H9 (cell line): ENCODE results near the gene SUFU. TPM values are rescaled to one million over a fixed set of nuclear protein-coding genes. Genes with fewer than 3 reads are reported as not detected.
A peak's percentile ranks its signal among the peaks of the same experiment; 100 is the strongest.

Experiments
- DNase-seq: peaks from one replicate; pipeline ENCODE4 v3.0.0-alpha.2; 2017
- H2AFZ ChIP-seq: one replicate; pipeline ENCODE4 v1.6.1; 2013; ENCODE audit warnings: mild to moderate bottlenecking, low read length, control low read depth, moderate library complexity
- H2AK5ac ChIP-seq: 2 replicates; pipeline ENCODE4 v1.6.1; 2013; ENCODE audit warnings: low read length, control low read depth, mixed read lengths; ENCODE audit not compliant: insufficient read length
- H2BK120ac ChIP-seq: one replicate; pipeline ENCODE4 v1.6.1; 2013; ENCODE audit warnings: low read depth, mild to moderate bottlenecking, low read length, control low read depth, inconsistent platforms; ENCODE audit not compliant: poor library complexity, severe bottlenecking
- H2BK12ac ChIP-seq: 2 replicates; pipeline ENCODE4 v1.6.1; 2013; ENCODE audit warnings: low read length, control low read depth, mixed read lengths, low read depth; ENCODE audit not compliant: insufficient read length
- H2BK15ac ChIP-seq: 2 replicates; pipeline ENCODE4 v1.6.1; 2013; ENCODE audit warnings: low read depth, low read length, control low read depth
- H2BK20ac ChIP-seq: one replicate; pipeline ENCODE4 v1.6.1; 2013; ENCODE audit warnings: low read depth, mild to moderate bottlenecking, low read length, control low read depth, inconsistent platforms; ENCODE audit not compliant: poor library complexity, severe bottlenecking
- H2BK5ac ChIP-seq: 2 replicates; pipeline ENCODE4 v1.6.1; 2013; ENCODE audit warnings: low read length, control low read depth, mixed read lengths; ENCODE audit not compliant: insufficient read length
- H3K14ac ChIP-seq: 2 replicates; pipeline ENCODE4 v1.6.1; 2013; ENCODE audit warnings: low read length, control low read depth; ENCODE audit not compliant: insufficient read depth
- H3K18ac ChIP-seq: 2 replicates; pipeline ENCODE4 v1.6.1; 2013; ENCODE audit warnings: low read depth, mild to moderate bottlenecking, mixed read lengths, low read length, control low read depth; ENCODE audit not compliant: insufficient read length
- H3K23ac ChIP-seq: 2 replicates; pipeline ENCODE4 v1.6.1; 2013; ENCODE audit warnings: low read length, control low read depth, mixed read lengths, low read depth; ENCODE audit not compliant: insufficient read length
- H3K23me2 ChIP-seq: 2 replicates; pipeline ENCODE4 v1.6.1; 2013; ENCODE audit warnings: low read depth, mild to moderate bottlenecking, mixed read lengths, low read length, control low read depth; ENCODE audit not compliant: insufficient read length, poor library complexity, severe bottlenecking
- H3K27ac ChIP-seq: 2 replicates; pipeline ENCODE4 v1.5.1; 2013; ENCODE audit warnings: low read length, control low read depth, mixed read lengths, low read depth; ENCODE audit not compliant: insufficient read length
- H3K27me3 ChIP-seq: 2 replicates; pipeline ENCODE4 v1.6.1; 2013; ENCODE audit warnings: low read length, control low read depth, inconsistent platforms; ENCODE audit not compliant: insufficient read depth
- H3K4ac ChIP-seq: 2 replicates; pipeline ENCODE4 v1.6.1; 2013; ENCODE audit warnings: low read depth, mild to moderate bottlenecking, control low read depth, inconsistent platforms, low read length, moderate library complexity
- H3K4me1 ChIP-seq: 2 replicates; pipeline ENCODE4 v1.6.1; 2013; ENCODE audit warnings: low read length, control low read depth, inconsistent platforms; ENCODE audit not compliant: insufficient read depth
- H3K4me2 ChIP-seq: 2 replicates; pipeline ENCODE4 v1.6.1; 2013; ENCODE audit warnings: low read length, control low read depth, mixed read lengths; ENCODE audit not compliant: insufficient read length, insufficient read depth
- H3K56ac ChIP-seq: 2 replicates; pipeline ENCODE4 v1.6.1; 2013; ENCODE audit warnings: low read depth, mild to moderate bottlenecking, mixed read lengths, low read length, control low read depth; ENCODE audit not compliant: insufficient read length
- H3K79me1 ChIP-seq: 2 replicates; pipeline ENCODE4 v1.6.1; 2013; ENCODE audit warnings: low read depth, mild to moderate bottlenecking, moderate library complexity, low read length, control low read depth, inconsistent platforms; ENCODE audit not compliant: insufficient read depth, poor library complexity, severe bottlenecking
- H3K79me2 ChIP-seq: 2 replicates; pipeline ENCODE4 v1.6.1; 2013; ENCODE audit warnings: low read length, control low read depth, inconsistent platforms; ENCODE audit not compliant: insufficient read depth
- H3K9ac ChIP-seq: 2 replicates; pipeline ENCODE4 v1.6.1; 2013; ENCODE audit warnings: low read length, control low read depth, mixed read lengths; ENCODE audit not compliant: insufficient read length; ENCODE audit errors: extremely low read depth
- H3K9me3 ChIP-seq: one replicate; pipeline ENCODE4 v1.6.1; 2013; ENCODE audit warnings: low read depth, low read length, inconsistent platforms; ENCODE audit not compliant: control insufficient read depth
- H3T11ph ChIP-seq: one replicate; pipeline ENCODE4 v1.6.1; 2013; ENCODE audit warnings: mild to moderate bottlenecking, low read length, control low read depth, inconsistent platforms
- H4K20me1 ChIP-seq: one replicate; pipeline ENCODE4 v1.6.1; 2013; ENCODE audit not compliant: control insufficient read depth, insufficient read length, insufficient read depth
- H4K5ac ChIP-seq: 2 replicates; pipeline ENCODE4 v1.6.1; 2013; ENCODE audit warnings: low read depth, mild to moderate bottlenecking, mixed read lengths, low read length, control low read depth; ENCODE audit not compliant: insufficient read length
- H4K8ac ChIP-seq: replicated peaks from 2 replicates; pipeline ENCODE4 v1.6.1; 2013; ENCODE audit warnings: low read length, control low read depth, mixed read lengths, low read depth; ENCODE audit not compliant: insufficient read length
- H4K91ac ChIP-seq: 2 replicates; pipeline ENCODE4 v1.6.1; 2013; ENCODE audit warnings: low read depth, mild to moderate bottlenecking, moderate library complexity, mixed read lengths, low read length, control low read depth; ENCODE audit not compliant: insufficient read length
- H3K27ac Mint-ChIP-seq, 3 experiments: 2 replicates in 2 of 3; 3 replicates in 1 of 3; pipeline ENCODE4 v1.8.0; 2020 to 2021; ENCODE audit warnings: mixed read lengths in 3 of 3, mild to moderate bottlenecking in 1 of 3, moderate library complexity in 1 of 3
- H3K27me3 Mint-ChIP-seq: 2 replicates; pipeline ENCODE4 v1.8.0; 2021; ENCODE audit warnings: low read depth, mild to moderate bottlenecking, moderate library complexity, mixed read lengths
- H3K36me3 Mint-ChIP-seq, 3 experiments: 2 replicates in 2 of 3; 3 replicates in 1 of 3; pipeline ENCODE4 v1.8.0; 2020 to 2021; ENCODE audit warnings: low read depth in 3 of 3, mixed read lengths in 3 of 3; ENCODE audit not compliant: insufficient read depth in 1 of 3
- H3K4me1 Mint-ChIP-seq, 2 experiments: 2 replicates each; pipeline ENCODE4 v1.8.0; 2020; ENCODE audit warnings: mixed read lengths in 2 of 2
- H3K4me3 Mint-ChIP-seq, 2 experiments: 2 replicates in 1 of 2; 3 replicates in 1 of 2; pipeline ENCODE4 v1.8.0; 2020 to 2021; ENCODE audit warnings: mild to moderate bottlenecking in 2 of 2, mixed read lengths in 2 of 2, moderate library complexity in 1 of 2
- H3K9me3 Mint-ChIP-seq, 2 experiments: 2 replicates in 1 of 2; 3 replicates in 1 of 2; pipeline ENCODE4 v1.8.0; 2020; ENCODE audit warnings: mild to moderate bottlenecking in 2 of 2, mixed read lengths in 2 of 2, moderate library complexity in 1 of 2
- CTCF ChIP-seq: fragments of 200-600 bp; sonication (generic); conservative IDR thresholded peaks from 3 replicates; pipeline ENCODE4 v1.8.0; 2021; ENCODE audit warnings: antibody characterized with exemption, mild to moderate bottlenecking
- WGBS: extraction: QIAGEN DNeasy Blood & Tissue Kit; methylation state at CpG from one replicate; pipeline ENCODE4 v1.1.7; 2013; ENCODE audit warnings: missing lambda C conversion rate, low lambda C conversion rate, mixed read lengths; ENCODE audit not compliant: insufficient read length; ENCODE audit errors: extremely low coverage; 5-methylcytosine and 5-hydroxymethylcytosine counted together
- total RNA-seq: library from RNA; stranded (reverse); gene quantifications from 2 replicates; pipeline ENCODE4 v1.2.1, GENCODE V29; 2021

Gene SUFU
- total RNA-seq, 1 experiment from 2014 or later: 9.5 TPM

GRCh38 chr10:102502029-102502336 lies 1.8 kb upstream of the SUFU start:
- Mint-ChIP-seq H3K36me3 (peaks cover 3 to 12% (median 10%) of the 10 kb centered on the region in 3 experiments; a peak in 6 of 7 replicates), H3K27ac (no peak overlapping the region), H3K27me3 (peaks cover 27% of the 10 kb centered on the region), H3K4me1 (peaks cover 8 to 9% of the 10 kb centered on the region in 2 experiments), H3K4me3 (no peak overlapping the region), H3K9me3 (no peaks in the 10 kb centered on the region; a peak in 1 of 5 replicates)
- Histone ChIP-seq H2AK5ac (no peak overlapping the region), H3K4me1 (no peaks in the 10 kb centered on the region), H2BK5ac (no peak overlapping the region), H3K79me2 (no peaks in the 10 kb centered on the region; the same call in 1 of the 2 replicates), H3K27me3 (peaks cover 4% of the 10 kb centered on the region; the same call in 1 of the 2 replicates), H3K4ac (no peak overlapping the region), H2BK20ac (no peak overlapping the region), H3K9ac (peak overlapping the region; percentile 86), H3K79me1 (no peaks in the 10 kb centered on the region), H3K14ac (no peak overlapping the region), H3K23ac (no peak overlapping the region), H3K4me2 (peak overlapping the region; percentile 96), H3K27ac (no peak overlapping the region), H4K20me1 (no peaks in the 10 kb centered on the region), H2AFZ (no peak overlapping the region), H3K9me3 (no peaks in the 10 kb centered on the region), H3K23me2 (peaks cover 3% of the 10 kb centered on the region), H3K56ac (no peak overlapping the region), H2BK15ac (no peak overlapping the region), H4K5ac (no peak overlapping the region), H2BK12ac (no peak overlapping the region), H2BK120ac (no peak overlapping the region), H3K18ac (no peak overlapping the region), H4K8ac (no peak overlapping the region), H4K91ac (no peak overlapping the region), H3T11ph (no peak overlapping the region)
- no peak for TF ChIP-seq CTCF
- DNase-seq: peak; percentile 99
- no CpG with 5 or more reads among the region's 19 CpGs for WGBS
